Mucosa of rectum (tissue), 2 donors: ENCODE measurements around the gene JAG2.

ENCODE experiments used
- H3K27ac ChIP-seq, 2 donors: one replicate each; pipeline ENCODE4 v1.7.0; 2013; ENCODE audit warnings: inconsistent platforms in 2 of 2, low read depth in 2 of 2, low read length in 2 of 2
- H3K27me3 ChIP-seq, 2 donors: one replicate each; pipeline ENCODE4 v1.7.0; 2013; ENCODE audit warnings: low read length in 2 of 2; ENCODE audit not compliant: control insufficient read depth in 2 of 2, insufficient read depth in 2 of 2
- H3K36me3 ChIP-seq, 2 donors: one replicate each; pipeline ENCODE4 v1.7.0; 2013; ENCODE audit warnings: low read length in 2 of 2; ENCODE audit not compliant: control insufficient read depth in 2 of 2, insufficient read depth in 2 of 2
- H3K4me1 ChIP-seq, 2 donors: one replicate each; pipeline ENCODE4 v1.7.0; 2013; ENCODE audit warnings: low read length in 2 of 2, mild to moderate bottlenecking in 1 of 2; ENCODE audit not compliant: control insufficient read depth in 2 of 2, insufficient read depth in 2 of 2
- H3K4me3 ChIP-seq, 2 donors: one replicate each; pipeline ENCODE4 v1.7.0; 2013; ENCODE audit warnings: low read length in 2 of 2
- H3K9ac ChIP-seq, 2 donors: one replicate each; pipeline ENCODE4 v1.7.0; 2013; ENCODE audit warnings: low read length in 2 of 2, low read depth in 1 of 2, mild to moderate bottlenecking in 1 of 2
- H3K9me3 ChIP-seq, 2 donors: one replicate each; pipeline ENCODE4 v1.7.0; 2013; ENCODE audit warnings: low read length in 2 of 2; ENCODE audit not compliant: control insufficient read depth in 2 of 2
- donor health status: healthy.
- donor health status: Normal muscosa, but diverticular disease.

The JAG2 gene

DNA sequence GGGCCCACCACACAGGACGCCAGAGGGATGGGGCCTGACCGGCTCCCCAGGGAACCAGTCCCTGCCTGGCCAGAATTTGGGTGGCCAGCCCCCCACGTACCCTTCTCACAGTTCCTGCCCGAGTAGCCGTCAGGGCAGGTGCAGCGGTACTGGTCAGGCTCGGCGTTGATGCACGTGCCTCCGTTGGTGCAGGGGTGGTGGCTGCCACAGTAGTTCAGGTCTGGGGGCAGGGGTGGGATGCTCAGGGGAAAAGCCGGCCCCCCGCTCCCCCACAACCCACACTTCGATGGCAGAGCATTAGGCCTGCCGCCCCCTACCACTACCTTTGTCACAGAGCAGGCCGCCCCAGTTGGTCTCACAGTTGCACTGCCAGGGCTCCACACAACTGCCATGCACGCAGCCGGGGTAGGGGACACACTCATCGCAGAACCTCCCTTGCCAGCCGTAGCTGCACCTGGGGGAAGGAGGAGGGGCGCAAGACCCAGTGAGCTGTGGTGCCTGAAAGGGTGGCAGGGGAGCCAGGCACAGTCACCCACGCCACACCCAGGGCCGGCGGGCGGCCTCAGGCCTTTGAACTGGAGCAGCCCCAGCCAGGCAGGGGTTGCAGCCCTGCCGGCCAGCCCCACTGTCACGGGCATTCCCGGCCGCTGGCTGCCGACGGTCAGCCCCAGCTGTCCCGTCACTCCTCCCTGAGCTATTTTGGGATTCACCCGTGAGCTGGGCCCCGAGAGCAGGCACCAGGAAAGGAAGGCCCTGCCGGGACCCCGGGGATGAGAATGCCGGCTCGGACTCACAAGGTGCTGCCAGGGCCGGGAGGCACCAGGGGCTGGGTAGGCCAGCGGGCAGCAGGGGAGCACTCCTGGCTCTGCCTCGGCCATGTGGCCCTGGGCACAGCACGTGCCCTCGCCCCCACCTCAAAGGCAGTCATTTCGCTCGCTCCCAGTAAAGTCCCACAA is 16.5 kb downstream of the JAG2 start:
- Histone ChIP-seq H3K4me1 (no peaks in the 10 kb centered on the region), H3K36me3 (no peaks in the 10 kb centered on the region), H3K4me3 (no peak overlapping the region), H3K27me3 (no peaks in the 10 kb centered on the region), H3K27ac (peak overlapping the region in 1 of 2 donors; percentile 22), H3K9ac (no peak overlapping the region), H3K9me3 (no peaks in the 10 kb centered on the region)

DNA sequence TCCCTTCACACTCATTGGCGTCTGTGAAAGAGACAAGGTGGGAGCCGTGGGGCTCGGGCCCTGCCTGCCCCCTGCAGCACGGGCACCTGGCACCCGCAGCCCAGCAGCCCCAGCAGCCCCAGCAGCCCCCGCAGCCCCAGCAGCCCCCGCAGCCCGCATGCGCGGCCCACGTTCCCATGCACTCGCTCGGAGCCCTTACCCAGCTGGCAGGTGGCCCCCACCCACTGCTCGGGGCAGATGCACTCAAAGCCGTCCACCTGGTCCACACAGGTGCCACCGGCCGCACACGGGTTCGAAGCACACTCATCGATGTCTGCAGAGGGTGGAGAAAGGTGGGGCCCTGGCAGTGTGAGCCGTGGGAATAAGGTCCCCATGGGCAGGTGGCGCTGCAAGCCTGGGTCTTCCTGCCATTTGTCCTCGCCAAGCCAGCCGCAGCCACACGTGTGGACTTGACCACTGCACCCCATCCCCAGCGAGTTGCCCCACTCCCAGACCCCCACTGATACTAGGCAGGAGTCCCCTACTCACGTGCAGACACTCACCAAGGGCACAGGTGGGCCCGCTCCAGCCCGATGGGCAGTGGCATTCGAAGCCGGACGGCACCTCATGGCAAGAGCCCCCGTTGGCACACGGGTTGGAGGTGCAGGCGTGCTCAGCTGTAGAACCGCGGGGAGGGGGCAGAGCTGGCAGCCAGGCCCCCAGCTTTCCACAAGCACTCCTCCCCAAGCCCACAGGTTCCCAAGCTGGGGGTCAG is 17.3 kb downstream of the JAG2 start:
- H3K4me3 ChIP-seq, result no peak overlapping the region
- no peaks in the 10 kb centered on the region for H3K4me1 ChIP-seq
- no peak overlapping the region for H3K27ac ChIP-seq
- no peaks in the 10 kb centered on the region for H3K9me3 ChIP-seq
- H3K9ac ChIP-seq, result no peak overlapping the region
- H3K36me3 ChIP-seq, result no peaks in the 10 kb centered on the region
- H3K27me3 ChIP-seq, result no peaks in the 10 kb centered on the region

DNA sequence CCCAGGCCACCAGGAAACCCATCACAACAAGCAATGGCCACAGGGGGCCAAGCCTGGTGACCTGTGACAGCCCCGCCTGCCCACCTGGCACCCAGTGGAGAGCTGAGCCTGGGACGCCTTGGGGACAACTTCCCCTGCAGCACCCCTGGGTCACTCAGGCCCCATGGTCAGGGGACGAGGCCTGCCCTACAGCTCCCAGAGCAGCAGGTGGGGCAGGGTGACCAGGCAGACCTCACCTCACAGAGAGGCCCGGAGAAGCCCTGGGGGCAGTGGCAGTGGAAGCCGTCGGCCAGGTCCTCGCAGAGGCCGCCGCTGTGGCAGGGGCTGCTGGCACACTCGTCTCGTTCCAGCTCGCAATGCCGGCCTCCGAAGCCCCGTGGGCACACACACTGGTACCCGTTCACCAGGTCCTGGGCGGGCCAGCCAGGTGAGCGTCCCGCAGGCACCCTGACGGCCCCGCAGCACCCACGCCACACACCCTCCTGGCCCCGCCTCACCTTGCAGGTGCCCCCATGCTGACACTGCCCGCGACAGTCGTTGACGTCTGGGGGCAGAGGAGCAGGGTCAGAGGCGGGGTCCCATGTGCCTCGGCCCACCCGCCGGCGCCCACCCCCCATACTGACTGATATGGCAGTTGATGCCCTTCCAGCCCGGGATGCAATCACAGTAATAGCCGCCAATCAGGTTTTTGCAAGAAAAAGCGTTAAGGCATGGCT is 18.1 kb downstream of the JAG2 start:
- no peak overlapping the region for H3K4me3 ChIP-seq
- H3K27me3 ChIP-seq, result no peaks in the 10 kb centered on the region
- no peak overlapping the region for H3K27ac ChIP-seq
- no peaks in the 10 kb centered on the region for H3K9me3 ChIP-seq
- no peaks in the 10 kb centered on the region for H3K36me3 ChIP-seq
- no peak overlapping the region for H3K9ac ChIP-seq
- H3K4me1 ChIP-seq, result no peaks in the 10 kb centered on the region

DNA sequence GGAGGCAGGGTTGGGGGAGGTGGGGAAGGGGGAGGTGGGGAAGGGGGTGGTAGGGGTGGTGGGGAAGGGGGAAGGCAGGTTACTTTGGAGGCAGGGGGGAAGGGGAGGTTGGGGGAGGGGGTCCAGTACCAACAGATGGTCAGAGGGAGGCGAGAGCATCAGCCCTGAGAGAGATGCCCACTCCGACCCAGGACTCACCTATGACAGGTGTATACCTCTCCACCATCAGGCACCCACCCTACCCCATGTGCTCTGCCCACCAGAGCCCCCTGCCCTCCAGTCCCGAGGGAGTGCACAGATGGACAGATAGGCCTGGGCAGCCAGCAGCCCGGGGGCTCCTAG is 18.6 kb downstream of the JAG2 start:
- no peak overlapping the region for H3K9ac ChIP-seq
- H3K27me3 ChIP-seq, result no peaks in the 10 kb centered on the region

DNA sequence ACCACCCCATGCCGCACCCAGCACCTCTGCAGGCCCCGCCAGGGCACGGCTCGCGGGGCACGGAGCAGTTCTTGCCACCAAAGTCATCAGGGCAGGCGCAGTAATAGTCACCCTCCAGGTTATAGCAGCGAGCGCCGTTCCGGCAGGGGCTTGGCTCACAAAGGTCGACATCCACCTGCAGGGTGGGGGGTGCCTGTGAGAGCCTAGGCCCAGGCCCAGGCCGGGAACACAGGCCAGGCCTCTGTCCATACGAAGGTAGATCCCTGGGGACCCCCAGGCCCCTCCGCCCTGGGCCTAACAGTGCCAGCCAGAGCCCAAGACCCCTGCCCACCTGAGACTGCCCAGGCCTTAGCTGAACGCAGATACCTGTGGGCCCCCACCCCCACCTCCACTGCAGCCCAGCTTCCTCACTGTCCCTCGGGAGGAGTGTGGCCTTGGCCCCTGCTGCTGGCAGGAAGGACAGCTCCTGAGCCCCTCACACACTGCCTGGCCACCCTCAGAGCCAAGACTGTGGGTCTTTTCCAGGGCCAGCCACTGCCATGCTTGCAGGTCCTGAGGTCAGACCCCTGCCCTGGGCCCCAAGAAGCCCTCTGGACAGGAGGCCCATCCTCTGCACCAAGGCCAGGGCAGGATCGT is 19.3 kb downstream of the JAG2 start:
- H3K9me3 ChIP-seq, result no peaks in the 10 kb centered on the region
- H3K4me3 ChIP-seq, result no peak overlapping the region
- H3K27me3 ChIP-seq, result no peaks in the 10 kb centered on the region
- H3K36me3 ChIP-seq, result no peaks in the 10 kb centered on the region
- no peaks in the 10 kb centered on the region for H3K4me1 ChIP-seq
- no peak overlapping the region for H3K9ac ChIP-seq
- no peak overlapping the region for H3K27ac ChIP-seq

More for the DNA sequence above, 18.6 kb downstream of the JAG2 start:
- Histone ChIP-seq H3K27ac (no peak overlapping the region), H3K36me3 (no peaks in the 10 kb centered on the region), H3K4me3 (no peak overlapping the region), H3K9me3 (no peaks in the 10 kb centered on the region), H3K4me1 (no peaks in the 10 kb centered on the region)

DNA sequence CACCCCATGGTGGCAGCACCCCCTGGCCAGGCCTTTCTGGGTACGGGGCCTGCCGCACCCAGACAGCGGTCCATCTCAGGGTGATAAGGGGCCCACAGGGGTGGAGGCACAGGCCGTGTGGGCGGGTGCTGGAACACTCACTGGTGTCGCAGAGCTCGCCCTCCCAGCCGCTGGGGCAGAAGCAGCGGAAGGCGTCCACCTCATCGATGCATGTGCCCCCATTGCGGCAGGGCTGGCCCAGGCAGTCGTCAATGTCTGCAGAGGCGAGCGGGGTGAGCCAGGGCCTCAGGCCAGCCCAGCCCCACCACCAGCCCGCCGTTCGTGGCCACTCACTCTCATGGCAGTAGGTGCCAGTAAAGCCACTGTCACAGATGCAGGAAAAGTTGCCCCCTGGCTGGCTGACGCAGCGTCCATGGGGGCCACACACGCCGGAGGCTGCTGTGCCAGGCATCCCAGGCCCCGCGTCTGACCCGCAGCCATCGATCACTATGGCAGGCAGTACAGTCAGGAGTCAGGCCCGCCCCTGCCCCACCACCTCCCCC is 19.9 kb downstream of the JAG2 start:
- no peak overlapping the region for H3K27ac ChIP-seq
- H3K36me3 ChIP-seq, result no peaks in the 10 kb centered on the region
- no peaks in the 10 kb centered on the region for H3K27me3 ChIP-seq

DNA sequence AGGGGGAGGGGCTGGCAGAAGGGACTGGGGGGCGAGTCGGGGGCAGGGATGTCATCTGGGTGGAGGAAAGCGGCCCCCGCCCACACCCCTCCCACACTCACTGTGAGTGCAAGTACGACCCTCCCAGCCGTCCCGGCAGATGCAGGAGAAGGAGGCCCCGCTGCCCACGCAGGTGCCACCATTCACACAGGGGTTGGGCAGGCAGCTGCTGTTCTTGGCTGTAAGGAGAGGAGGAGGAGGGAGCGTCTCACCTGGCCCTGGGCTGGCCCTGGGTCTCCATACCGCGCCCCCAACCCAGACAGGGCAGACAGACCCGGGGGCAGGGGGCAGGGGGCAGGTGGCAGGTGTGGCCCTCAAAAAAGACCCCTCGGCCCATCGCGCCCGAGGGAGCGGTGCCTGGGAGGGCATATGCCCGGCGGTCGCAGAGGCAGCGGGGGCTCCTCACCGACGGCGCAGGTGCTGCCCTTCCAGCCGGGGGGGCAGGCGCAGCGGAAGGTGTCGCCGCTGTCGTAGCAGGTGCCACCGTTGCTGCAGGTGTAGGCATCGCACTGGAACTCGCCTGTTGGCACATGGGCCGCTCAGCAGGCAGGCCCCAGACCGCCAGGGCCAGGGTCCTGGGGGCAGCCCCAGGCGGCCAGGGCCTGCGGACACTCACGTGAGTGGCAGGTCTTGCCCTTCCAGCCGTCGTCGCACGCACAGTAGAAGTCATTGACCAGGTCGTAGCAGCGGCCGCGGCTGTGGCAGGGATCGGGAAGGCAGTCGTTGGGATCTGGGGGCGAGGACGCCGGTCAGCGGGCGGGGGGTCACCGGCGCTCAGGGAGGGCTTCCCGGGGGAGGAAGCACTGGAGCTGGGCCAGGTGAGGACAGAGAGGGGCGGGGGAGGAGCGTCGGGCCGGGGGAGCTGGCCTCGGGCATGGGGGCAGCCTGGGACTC is 20.6 kb downstream of the JAG2 start:
- Histone ChIP-seq H3K4me1 (no peaks in the 10 kb centered on the region), H3K27ac (no peak overlapping the region), H3K9ac (no peak overlapping the region), H3K4me3 (no peak overlapping the region), H3K36me3 (no peaks in the 10 kb centered on the region), H3K27me3 (no peaks in the 10 kb centered on the region), H3K9me3 (no peaks in the 10 kb centered on the region)

More for the DNA sequence above, 19.9 kb downstream of the JAG2 start:
- H3K4me1 ChIP-seq, result no peaks in the 10 kb centered on the region
- no peak overlapping the region for H3K4me3 ChIP-seq
- H3K9ac ChIP-seq, result no peak overlapping the region
- no peaks in the 10 kb centered on the region for H3K9me3 ChIP-seq

DNA sequence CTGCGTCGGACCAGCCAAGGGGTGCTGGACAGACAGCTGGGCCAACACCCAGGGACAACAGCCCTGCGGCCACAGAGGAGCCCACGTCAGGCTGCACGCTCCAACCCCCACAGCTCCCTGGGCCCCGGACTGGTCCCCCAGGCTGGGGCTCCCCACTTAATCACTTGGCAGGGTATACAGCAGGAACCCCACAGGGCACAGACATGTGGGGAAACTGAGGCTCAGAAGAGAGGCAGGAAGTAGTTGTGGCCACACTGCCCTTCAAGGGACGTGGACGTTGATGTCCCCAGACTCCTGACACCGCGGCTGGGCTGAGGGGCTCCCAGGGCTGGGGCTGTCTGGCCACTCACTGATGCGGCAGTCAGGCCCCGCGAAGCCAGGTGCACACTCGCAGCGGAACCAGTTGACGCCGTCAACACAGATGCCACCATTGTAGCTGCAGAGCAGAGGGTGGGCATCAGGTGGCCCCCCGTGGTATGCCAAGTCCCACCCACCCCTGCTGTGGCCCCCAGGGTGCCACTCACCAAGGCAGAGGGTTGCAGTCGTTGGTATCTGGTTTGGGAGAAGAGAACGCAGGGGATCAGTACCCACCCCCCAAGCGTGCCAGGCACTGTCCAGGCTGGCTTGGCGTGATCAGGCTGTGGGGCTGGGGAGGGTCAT is 21.5 kb downstream of the JAG2 start:
- Histone ChIP-seq H3K27me3 (no peaks in the 10 kb centered on the region), H3K4me3 (no peak overlapping the region), H3K9me3 (no peaks in the 10 kb centered on the region), H3K36me3 (no peaks in the 10 kb centered on the region), H3K4me1 (no peaks in the 10 kb centered on the region), H3K9ac (no peak overlapping the region), H3K27ac (no peak overlapping the region)
